MM.1S (cell line): ENCODE results near the gene GJD2.

Source experiments
- CTCF ChIP-seq: fragments of 300-600 bp; sonication (generic); IDR thresholded peaks from 2 replicates; pipeline ENCODE4 v1.5.1; 2016; ENCODE audit warnings: antibody characterized with exemption, low read length, mixed read lengths
- EZH2 ChIP-seq: fragments of 300-600 bp; sonication (generic); optimal IDR thresholded peaks from 2 replicates; pipeline ENCODE3; 2017; ENCODE audit warnings: low read depth, mild to moderate bottlenecking, antibody characterized with exemption, low read length, mixed read lengths

- no peak for TF ChIP-seq EZH2
- TF ChIP-seq CTCF, result no peak
Observed at GRCh38 chr15:34716111-34716510, 38.7 kb downstream of the GJD2 start.
